NB4 (cell line): ENCODE measurements around the gene FUCA2.

Source experiments
- MYC ChIP-seq: IDR thresholded peaks from 2 replicates; pipeline ENCODE4 v1.6.1; 2011; ENCODE audit warnings: low read depth, low read length
- POLR2A ChIP-seq: IDR thresholded peaks from 2 replicates; pipeline ENCODE4 v1.6.1; 2011; ENCODE audit warnings: mild to moderate bottlenecking; ENCODE audit not compliant: insufficient read length; ENCODE audit errors: extremely low read depth
- TF ChIP-seq, protein P1 (sequence below): IDR thresholded peaks from one replicate; pipeline ENCODE4 v1.5.1; 2012; ENCODE audit warnings: low read depth, low read length
- TF ChIP-seq, protein P2 (sequence below): IDR thresholded peaks from 2 replicates; pipeline ENCODE4 v1.6.1; 2011; ENCODE audit warnings: low read depth, low read length

DNA sequence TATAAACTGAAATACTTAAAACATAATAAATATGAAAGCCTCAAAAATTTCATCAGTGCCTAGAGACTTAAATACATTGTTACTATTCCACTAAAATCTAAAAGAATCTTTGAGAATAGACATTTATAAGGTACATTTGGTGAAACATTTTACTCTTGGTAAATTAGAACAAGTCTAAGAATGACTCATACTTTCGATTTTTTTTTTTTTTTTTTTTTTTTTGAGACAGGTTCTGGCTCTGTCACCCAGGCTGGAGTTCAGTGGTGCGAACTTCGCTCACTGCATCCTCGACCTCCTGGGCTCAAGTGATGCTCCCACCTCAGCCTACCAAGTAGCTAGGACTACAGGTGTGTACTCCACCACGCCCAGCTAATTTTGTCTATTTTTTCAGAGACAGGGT lies 6.4 kb downstream of the FUCA2 start:
- TF ChIP-seq POLR2A (no peak), MYC (no peak)
- TF ChIP-seq, protein P1, sequence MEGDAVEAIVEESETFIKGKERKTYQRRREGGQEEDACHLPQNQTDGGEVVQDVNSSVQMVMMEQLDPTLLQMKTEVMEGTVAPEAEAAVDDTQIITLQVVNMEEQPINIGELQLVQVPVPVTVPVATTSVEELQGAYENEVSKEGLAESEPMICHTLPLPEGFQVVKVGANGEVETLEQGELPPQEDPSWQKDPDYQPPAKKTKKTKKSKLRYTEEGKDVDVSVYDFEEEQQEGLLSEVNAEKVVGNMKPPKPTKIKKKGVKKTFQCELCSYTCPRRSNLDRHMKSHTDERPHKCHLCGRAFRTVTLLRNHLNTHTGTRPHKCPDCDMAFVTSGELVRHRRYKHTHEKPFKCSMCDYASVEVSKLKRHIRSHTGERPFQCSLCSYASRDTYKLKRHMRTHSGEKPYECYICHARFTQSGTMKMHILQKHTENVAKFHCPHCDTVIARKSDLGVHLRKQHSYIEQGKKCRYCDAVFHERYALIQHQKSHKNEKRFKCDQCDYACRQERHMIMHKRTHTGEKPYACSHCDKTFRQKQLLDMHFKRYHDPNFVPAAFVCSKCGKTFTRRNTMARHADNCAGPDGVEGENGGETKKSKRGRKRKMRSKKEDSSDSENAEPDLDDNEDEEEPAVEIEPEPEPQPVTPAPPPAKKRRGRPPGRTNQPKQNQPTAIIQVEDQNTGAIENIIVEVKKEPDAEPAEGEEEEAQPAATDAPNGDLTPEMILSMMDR = no peak
- TF ChIP-seq, protein P2, sequence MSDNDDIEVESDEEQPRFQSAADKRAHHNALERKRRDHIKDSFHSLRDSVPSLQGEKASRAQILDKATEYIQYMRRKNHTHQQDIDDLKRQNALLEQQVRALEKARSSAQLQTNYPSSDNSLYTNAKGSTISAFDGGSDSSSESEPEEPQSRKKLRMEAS = no peak
